A673 (cell line): ENCODE measurements around the gene IFI44. TPM values are rescaled to one million over a fixed set of nuclear protein-coding genes. Genes with fewer than 3 reads are reported as not detected.

ENCODE experiments used
- BruUV-seq: library from RNA; stranded (reverse); fragments of 400-500 nt; replicated peaks from 2 replicates; lab custom pipeline; 2021; lab: Mats Ljungman, UMichigan
- CTCF ChIA-PET: fragments of 300-600 bp; sonication (Branson Sonifier 250); formaldehyde crosslinking; loops from one replicate; lab custom pipeline; 2022; ENCODE audit warnings: antibody characterized with exemption; lab: Charles Lee
- POLR2A ChIA-PET: fragments of 300-600 bp; sonication (Branson Sonifier 250); formaldehyde crosslinking; loops from one replicate; lab custom pipeline; 2022; ENCODE audit warnings: antibody characterized with exemption; ENCODE audit not compliant: low non-redundant PET; lab: Charles Lee
- DNase-seq: peaks from one replicate; pipeline ENCODE4 v3.0.0-alpha.2; 2015; ENCODE audit warnings: low spot score
- H3K27ac ChIP-seq: fragments of 200-600 bp; sonication (generic); 2 replicates; pipeline ENCODE4 v1.5.1; 2016; ENCODE audit warnings: mixed run types, low read depth, mild to moderate bottlenecking, mixed read lengths, antibody characterized with exemption, low read length; ENCODE audit not compliant: poor library complexity, severe bottlenecking
- H3K27me3 ChIP-seq: fragments of 200-600 bp; sonication (generic); replicated peaks from 2 replicates; pipeline ENCODE4 v1.6.1; 2017; ENCODE audit warnings: mixed run types, low read depth, mild to moderate bottlenecking, mixed read lengths, antibody characterized with exemption, low read length; ENCODE audit not compliant: insufficient read depth, poor library complexity
- H3K36me3 ChIP-seq: fragments of 200-600 bp; sonication (generic); 2 replicates; pipeline ENCODE4 v1.6.1; 2016; ENCODE audit warnings: mixed run types, mild to moderate bottlenecking, mixed read lengths, antibody characterized with exemption, low read length; ENCODE audit not compliant: insufficient read depth, poor library complexity, severe bottlenecking
- H3K4me1 ChIP-seq: fragments of 200-600 bp; sonication (generic); 2 replicates; pipeline ENCODE4 v1.6.1; 2017; ENCODE audit warnings: mixed run types, mild to moderate bottlenecking, mixed read lengths, antibody characterized with exemption, low read length; ENCODE audit not compliant: insufficient read depth, poor library complexity, severe bottlenecking
- H3K4me3 ChIP-seq: fragments of 200-600 bp; sonication (generic); 2 replicates; pipeline ENCODE4 v1.5.1; 2016; ENCODE audit warnings: low read depth, mixed run types, mild to moderate bottlenecking, mixed read lengths, low read length; ENCODE audit not compliant: poor library complexity, severe bottlenecking
- H3K9me3 ChIP-seq: fragments of 200-600 bp; sonication (generic); 2 replicates; pipeline ENCODE4 v1.6.1; 2016; ENCODE audit warnings: mixed run types, low read depth, mild to moderate bottlenecking, mixed read lengths, antibody characterized with exemption, low read length; ENCODE audit not compliant: poor library complexity, severe bottlenecking
- EZH2 ChIP-seq: fragments of 200-600 bp; sonication (generic); IDR thresholded peaks from 2 replicates; pipeline ENCODE4 v1.6.1; 2017; ENCODE audit warnings: borderline replicate concordance, low read depth, mild to moderate bottlenecking, mixed read lengths, antibody characterized with exemption, low read length; ENCODE audit not compliant: poor library complexity, severe bottlenecking
- intact Hi-C: fragments of 100-400 bp; cut with micrococcal nuclease; formaldehyde crosslinking; loops from one replicate; pipeline ENCODE4 v1.10.0; 2022; ENCODE audit not compliant: unreplicated experiment
- total RNA-seq: library from RNA; stranded (reverse); gene quantifications from 2 replicates; pipeline ENCODE4 v1.2.3, GENCODE V29; 2021
- TF ChIP-seq, protein P1 (sequence below): fragments of 300-800, 200-600 bp; sonication (generic); conservative IDR thresholded peaks from 2 replicates; pipeline ENCODE4 v1.5.1; 2017; ENCODE audit warnings: low read depth, mild to moderate bottlenecking, antibody characterized with exemption, low read length, moderate library complexity, mixed read lengths

The IFI44 gene
- total RNA-seq, 1 experiment from 2014 or later = 29.0 TPM

DNA sequence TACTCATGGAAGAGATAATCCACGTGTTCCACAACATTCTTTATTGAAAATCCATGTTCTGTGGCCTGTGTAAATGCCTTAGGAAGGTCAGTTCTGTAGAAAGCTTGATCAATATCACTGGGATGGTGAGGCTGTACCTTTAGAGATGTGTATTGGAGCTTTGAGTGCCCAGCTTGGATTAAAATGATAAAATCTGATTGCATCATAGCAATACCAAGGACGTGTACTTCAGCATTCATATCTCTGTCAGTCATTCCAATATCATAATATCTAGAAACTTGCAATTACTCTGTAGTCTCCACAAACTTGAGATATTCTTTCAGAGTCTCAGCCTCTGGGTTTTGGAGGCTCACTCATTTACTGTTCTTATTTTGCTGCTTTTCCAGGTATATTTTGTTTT lies 31.6 kb downstream of the IFI44 start:
- CTCF ChIA-PET = no interaction called here
- TF ChIP-seq, protein P1, sequence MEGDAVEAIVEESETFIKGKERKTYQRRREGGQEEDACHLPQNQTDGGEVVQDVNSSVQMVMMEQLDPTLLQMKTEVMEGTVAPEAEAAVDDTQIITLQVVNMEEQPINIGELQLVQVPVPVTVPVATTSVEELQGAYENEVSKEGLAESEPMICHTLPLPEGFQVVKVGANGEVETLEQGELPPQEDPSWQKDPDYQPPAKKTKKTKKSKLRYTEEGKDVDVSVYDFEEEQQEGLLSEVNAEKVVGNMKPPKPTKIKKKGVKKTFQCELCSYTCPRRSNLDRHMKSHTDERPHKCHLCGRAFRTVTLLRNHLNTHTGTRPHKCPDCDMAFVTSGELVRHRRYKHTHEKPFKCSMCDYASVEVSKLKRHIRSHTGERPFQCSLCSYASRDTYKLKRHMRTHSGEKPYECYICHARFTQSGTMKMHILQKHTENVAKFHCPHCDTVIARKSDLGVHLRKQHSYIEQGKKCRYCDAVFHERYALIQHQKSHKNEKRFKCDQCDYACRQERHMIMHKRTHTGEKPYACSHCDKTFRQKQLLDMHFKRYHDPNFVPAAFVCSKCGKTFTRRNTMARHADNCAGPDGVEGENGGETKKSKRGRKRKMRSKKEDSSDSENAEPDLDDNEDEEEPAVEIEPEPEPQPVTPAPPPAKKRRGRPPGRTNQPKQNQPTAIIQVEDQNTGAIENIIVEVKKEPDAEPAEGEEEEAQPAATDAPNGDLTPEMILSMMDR = no peak
- no peak for TF ChIP-seq EZH2
- intact Hi-C loops = no loop called here
- POLR2A ChIA-PET = no interaction called here
- Histone ChIP-seq H3K9me3 (no peaks in the 10 kb centered on the region), H3K27ac (no peak overlapping the region), H3K36me3 (no peaks in the 10 kb centered on the region), H3K4me1 (no peaks in the 10 kb centered on the region), H3K4me3 (no peak overlapping the region), H3K27me3 (no peaks in the 10 kb centered on the region)
- DNase-seq = no peak
- BruUV-seq = no TSS peak

DNA sequence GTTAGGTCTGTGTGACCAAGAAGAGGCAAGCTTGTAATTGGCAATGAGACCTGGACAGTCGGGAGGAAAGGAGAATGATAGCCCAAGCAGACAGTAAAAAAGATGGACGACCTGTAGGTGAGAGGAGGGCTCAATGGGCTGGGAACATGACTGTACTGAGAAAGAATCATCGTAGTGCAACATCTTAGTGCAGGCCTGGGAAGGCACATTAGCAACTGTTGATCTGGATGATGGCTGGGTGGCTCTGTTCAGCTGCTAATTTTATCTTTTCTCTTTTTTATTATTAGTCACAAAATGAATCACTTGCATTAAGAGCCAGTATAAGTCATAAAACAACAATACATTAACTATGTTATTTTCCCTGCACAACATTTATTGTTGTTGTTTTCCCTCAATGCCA lies 32.9 kb downstream of the IFI44 start:
- no TSS peak for BruUV-seq
- no peaks in the 10 kb centered on the region for H3K27me3 ChIP-seq
- no peaks in the 10 kb centered on the region for H3K36me3 ChIP-seq
- intact Hi-C loops = no loop called here
- CTCF ChIA-PET = no interaction called here
- no peak overlapping the region for H3K4me3 ChIP-seq
- POLR2A ChIA-PET = no interaction called here
- no peaks in the 10 kb centered on the region for H3K4me1 ChIP-seq
- no peak overlapping the region for H3K27ac ChIP-seq
- H3K9me3 ChIP-seq = no peaks in the 10 kb centered on the region
- no peak for DNase-seq
- TF ChIP-seq, protein P1 = no peak
- no peak for TF ChIP-seq EZH2

- Histone ChIP-seq H3K9me3 (no peaks in the 10 kb centered on the region), H3K27me3 (no peaks in the 10 kb centered on the region), H3K27ac (no peak overlapping the region), H3K4me3 (no peak overlapping the region), H3K4me1 (no peaks in the 10 kb centered on the region), H3K36me3 (no peaks in the 10 kb centered on the region)
- ChIA-PET CTCF (interaction anchor here (0.6 kb wide), 1 partner anchor 155 kb away, joined by 3 read pairs; no protein-coding TSS in a partner anchor), POLR2A (no interaction called here)
- TF ChIP-seq, protein P1 = no peak
- no peak for TF ChIP-seq EZH2
- no TSS peak for BruUV-seq
- DNase-seq = no peak
- intact Hi-C loops = no loop called here
Measured at GRCh38 chr1:78683079-78683478, 33.4 kb downstream of the IFI44 start.
